Measurements from ENCODE around the gene NFATC2.

Gene NFATC2

DNA sequence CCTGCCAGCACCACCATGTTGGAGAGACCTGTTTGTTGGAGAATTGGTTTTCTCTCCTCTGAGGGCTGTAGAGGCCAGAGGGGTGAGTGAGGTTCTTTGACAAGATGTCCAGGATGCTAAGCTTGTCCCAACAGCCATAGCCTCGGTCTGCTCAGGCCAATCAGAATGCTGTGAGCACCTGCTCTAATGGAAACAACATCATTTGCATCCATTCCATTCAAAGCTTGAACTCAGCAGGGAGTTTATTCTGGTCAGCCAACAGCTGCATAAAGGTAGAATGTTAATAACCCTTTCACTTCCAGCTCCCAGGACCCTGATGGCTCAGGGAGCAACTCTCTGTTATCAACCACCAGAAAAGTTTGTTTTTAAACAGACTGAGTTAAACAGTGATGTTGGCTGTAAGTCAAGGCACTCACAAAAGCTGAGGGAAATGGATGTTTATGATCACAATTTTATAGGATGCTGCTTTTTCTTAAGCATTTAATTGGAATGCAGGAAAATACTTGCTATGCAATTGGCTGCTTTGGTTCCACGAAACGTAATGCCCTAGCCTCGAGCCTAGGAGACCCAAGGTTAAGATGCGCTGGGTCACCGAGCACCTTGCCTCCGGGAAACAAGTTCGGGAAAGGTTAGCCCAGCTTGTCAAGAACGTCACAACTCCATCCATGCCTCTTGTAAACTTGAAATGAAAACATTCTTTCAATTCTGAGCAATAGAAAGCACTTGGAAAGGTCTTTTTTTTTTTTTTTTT lies 155.2 kb downstream of the NFATC2 start:
- peaks cover 0 to 3% of the 10 kb centered on the region in 2 donors for H3K36me3 ChIP-seq (ENCODE audit: control insufficient read depth in 2 of 2, insufficient read depth in 2 of 2, low read length in 2 of 2)
- H3K27ac ChIP-seq (ENCODE audit: low read length): no peak overlapping the region
- no peak overlapping the region for H3K9ac ChIP-seq (ENCODE audit: low read length in 2 of 2)
- H3K9me3 ChIP-seq (ENCODE audit: control insufficient read depth in 2 of 2, low read length in 2 of 2): no peaks in the 10 kb centered on the region
- no peaks in the 10 kb centered on the region for H3K27me3 ChIP-seq (ENCODE audit: control insufficient read depth in 1 of 2, insufficient read depth in 2 of 2, low read length in 2 of 2)
- H3K4me3 ChIP-seq (ENCODE audit: low read length in 2 of 2): no peak overlapping the region
- H3K4me1 ChIP-seq (ENCODE audit: control insufficient read depth, insufficient read depth, low read length): peaks cover 4% of the 10 kb centered on the region

DNA sequence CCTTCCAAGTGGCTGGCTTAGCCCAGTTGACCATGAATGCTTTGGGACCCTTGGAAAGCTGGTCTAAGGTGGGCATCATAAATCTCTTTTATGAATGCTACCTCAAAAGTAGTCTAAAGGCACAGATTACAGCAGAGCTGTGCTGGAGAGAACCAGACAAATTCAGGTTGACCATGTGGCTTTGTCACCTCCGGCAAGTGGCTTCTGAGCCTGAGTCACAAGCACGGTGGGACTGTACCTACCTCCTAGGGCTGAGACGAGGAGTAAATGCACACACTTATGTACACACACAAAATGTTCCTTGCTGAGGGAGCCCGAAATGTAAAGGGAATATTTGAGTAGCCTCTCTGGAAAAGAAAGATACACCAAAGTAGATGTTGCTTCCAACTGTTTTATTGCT lies 155.9 kb downstream of the NFATC2 start:
- Histone ChIP-seq H3K9ac (ENCODE audit: low read length in 2 of 2) (no peak overlapping the region), H3K4me1 (ENCODE audit: control insufficient read depth, insufficient read depth, low read length) (peaks cover 4% of the 10 kb centered on the region), H3K9me3 (ENCODE audit: control insufficient read depth in 2 of 2, low read length in 2 of 2) (no peaks in the 10 kb centered on the region), H3K36me3 (ENCODE audit: control insufficient read depth in 2 of 2, insufficient read depth in 2 of 2, low read length in 2 of 2) (peaks cover 0 to 3% of the 10 kb centered on the region in 2 donors), H3K27me3 (ENCODE audit: control insufficient read depth in 1 of 2, insufficient read depth in 2 of 2, low read length in 2 of 2) (no peaks in the 10 kb centered on the region), H3K27ac (ENCODE audit: low read length) (no peak overlapping the region), H3K4me3 (ENCODE audit: low read length in 2 of 2) (no peak overlapping the region)

GRCh38 chr20:51385646-51386530 lies 156.6 kb downstream of the NFATC2 start:
- Histone ChIP-seq H3K9ac (ENCODE audit: low read length in 2 of 2) (no peak overlapping the region), H3K9me3 (ENCODE audit: control insufficient read depth in 2 of 2, low read length in 2 of 2) (no peaks in the 10 kb centered on the region), H3K4me3 (ENCODE audit: low read length in 2 of 2) (no peak overlapping the region), H3K27me3 (ENCODE audit: control insufficient read depth in 1 of 2, insufficient read depth in 2 of 2, low read length in 2 of 2) (no peaks in the 10 kb centered on the region), H3K36me3 (ENCODE audit: control insufficient read depth in 2 of 2, insufficient read depth in 2 of 2, low read length in 2 of 2) (peaks cover 0 to 2% of the 10 kb centered on the region in 2 donors), H3K4me1 (ENCODE audit: control insufficient read depth, insufficient read depth, low read length) (peaks cover 4% of the 10 kb centered on the region), H3K27ac (ENCODE audit: low read length) (no peak overlapping the region)

GRCh38 chr20:51384875-51385274 lies 157.6 kb downstream of the NFATC2 start:
- Histone ChIP-seq H3K27me3 (ENCODE audit: control insufficient read depth in 1 of 2, insufficient read depth in 2 of 2, low read length in 2 of 2) (no peaks in the 10 kb centered on the region), H3K9me3 (ENCODE audit: control insufficient read depth in 2 of 2, low read length in 2 of 2) (no peaks in the 10 kb centered on the region), H3K4me3 (ENCODE audit: low read length in 2 of 2) (no peak overlapping the region), H3K36me3 (ENCODE audit: control insufficient read depth in 2 of 2, insufficient read depth in 2 of 2, low read length in 2 of 2) (no peaks in the 10 kb centered on the region), H3K4me1 (ENCODE audit: control insufficient read depth, insufficient read depth, low read length) (peaks cover 4% of the 10 kb centered on the region), H3K27ac (ENCODE audit: low read length) (no peak overlapping the region), H3K9ac (ENCODE audit: low read length in 2 of 2) (no peak overlapping the region)

DNA sequence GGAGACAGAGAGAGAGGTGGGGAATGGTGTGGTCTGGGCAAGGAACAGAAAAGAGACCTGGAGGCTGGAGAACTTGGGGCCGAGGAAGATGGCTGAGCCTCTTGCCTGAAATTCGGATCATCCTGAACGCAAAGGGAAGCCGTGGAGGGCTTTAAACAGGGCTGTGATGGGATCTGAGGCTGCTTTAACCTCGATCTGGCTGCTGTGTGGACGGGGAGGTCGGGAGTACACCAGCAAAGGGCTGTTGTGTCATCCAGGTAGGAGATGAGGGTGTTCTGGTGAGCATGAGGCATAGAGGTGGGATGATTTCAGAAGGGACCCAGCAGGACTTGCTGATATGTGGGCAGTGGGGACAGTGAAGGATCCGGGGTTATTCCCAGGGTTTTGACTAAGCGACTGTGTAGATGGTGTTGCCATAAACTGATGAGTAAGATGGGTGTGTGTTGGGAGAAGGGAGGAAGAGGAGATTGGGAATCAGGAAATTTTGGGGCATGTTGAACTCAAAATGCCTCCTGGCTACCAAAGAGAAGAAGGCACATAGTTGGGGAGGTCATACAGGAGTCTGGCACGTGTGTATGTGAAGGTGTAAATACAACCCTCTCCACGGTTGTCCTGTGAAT lies 158.5 kb downstream of the NFATC2 start:
- no peak overlapping the region for H3K9ac ChIP-seq (ENCODE audit: low read length in 2 of 2)
- no peak overlapping the region for H3K4me3 ChIP-seq (ENCODE audit: low read length in 2 of 2)
- H3K27me3 ChIP-seq (ENCODE audit: control insufficient read depth in 1 of 2, insufficient read depth in 2 of 2, low read length in 2 of 2): no peaks in the 10 kb centered on the region
- H3K36me3 ChIP-seq (ENCODE audit: control insufficient read depth in 2 of 2, insufficient read depth in 2 of 2, low read length in 2 of 2): no peaks in the 10 kb centered on the region
- H3K4me1 ChIP-seq (ENCODE audit: control insufficient read depth, insufficient read depth, low read length): peaks cover 4% of the 10 kb centered on the region
- no peak overlapping the region for H3K27ac ChIP-seq (ENCODE audit: low read length)
- no peaks in the 10 kb centered on the region for H3K9me3 ChIP-seq (ENCODE audit: control insufficient read depth in 2 of 2, low read length in 2 of 2)

DNA sequence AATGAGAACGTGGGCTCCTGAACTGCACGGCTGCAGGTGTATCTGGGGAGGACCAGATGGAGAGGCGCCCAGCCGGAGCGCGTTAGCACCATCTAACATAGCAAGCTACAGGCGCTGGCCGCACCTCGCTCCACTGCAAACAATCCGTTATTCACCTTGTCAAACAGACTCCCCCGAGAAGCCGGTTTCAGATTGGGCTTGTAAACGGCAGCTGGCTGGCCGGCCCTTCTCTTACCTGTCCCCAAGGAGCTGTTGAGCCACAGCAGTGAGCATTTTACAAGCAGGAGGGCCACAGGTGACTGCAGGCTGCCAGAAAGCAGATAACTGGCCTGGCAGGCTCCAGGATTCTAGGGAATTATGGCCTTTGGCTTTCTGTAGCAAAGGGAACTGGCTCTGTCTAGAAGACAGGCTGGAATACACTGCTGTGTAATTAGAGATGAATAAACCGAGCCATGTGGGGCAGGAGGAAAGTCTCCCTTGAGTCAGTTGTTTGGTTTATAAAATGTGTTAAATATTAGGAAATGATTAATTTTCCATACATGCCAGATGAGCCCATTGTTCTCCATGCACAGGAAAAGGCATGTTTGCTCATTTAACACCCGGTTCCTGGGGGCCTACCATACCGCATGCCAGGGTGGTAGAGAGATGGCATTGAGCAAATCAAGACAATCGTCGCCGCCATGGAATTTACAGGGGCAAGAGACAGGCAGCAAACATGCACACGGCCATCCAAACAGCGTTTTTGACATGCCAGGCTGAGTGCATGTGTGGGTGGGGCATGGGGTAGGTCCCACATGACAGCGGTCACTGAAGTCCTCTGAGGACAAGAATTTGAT lies 159.3 kb downstream of the NFATC2 start:
- Histone ChIP-seq H3K4me1 (ENCODE audit: control insufficient read depth, insufficient read depth, low read length) (peaks cover 4% of the 10 kb centered on the region), H3K9me3 (ENCODE audit: control insufficient read depth in 2 of 2, low read length in 2 of 2) (no peaks in the 10 kb centered on the region), H3K36me3 (ENCODE audit: control insufficient read depth in 2 of 2, insufficient read depth in 2 of 2, low read length in 2 of 2) (no peaks in the 10 kb centered on the region), H3K4me3 (ENCODE audit: low read length in 2 of 2) (peak overlapping the region in 1 of 2 donors; percentile 22), H3K27me3 (ENCODE audit: control insufficient read depth in 1 of 2, insufficient read depth in 2 of 2, low read length in 2 of 2) (no peaks in the 10 kb centered on the region), H3K27ac (ENCODE audit: low read length) (no peak overlapping the region), H3K9ac (ENCODE audit: low read length in 2 of 2) (no peak overlapping the region)

DNA sequence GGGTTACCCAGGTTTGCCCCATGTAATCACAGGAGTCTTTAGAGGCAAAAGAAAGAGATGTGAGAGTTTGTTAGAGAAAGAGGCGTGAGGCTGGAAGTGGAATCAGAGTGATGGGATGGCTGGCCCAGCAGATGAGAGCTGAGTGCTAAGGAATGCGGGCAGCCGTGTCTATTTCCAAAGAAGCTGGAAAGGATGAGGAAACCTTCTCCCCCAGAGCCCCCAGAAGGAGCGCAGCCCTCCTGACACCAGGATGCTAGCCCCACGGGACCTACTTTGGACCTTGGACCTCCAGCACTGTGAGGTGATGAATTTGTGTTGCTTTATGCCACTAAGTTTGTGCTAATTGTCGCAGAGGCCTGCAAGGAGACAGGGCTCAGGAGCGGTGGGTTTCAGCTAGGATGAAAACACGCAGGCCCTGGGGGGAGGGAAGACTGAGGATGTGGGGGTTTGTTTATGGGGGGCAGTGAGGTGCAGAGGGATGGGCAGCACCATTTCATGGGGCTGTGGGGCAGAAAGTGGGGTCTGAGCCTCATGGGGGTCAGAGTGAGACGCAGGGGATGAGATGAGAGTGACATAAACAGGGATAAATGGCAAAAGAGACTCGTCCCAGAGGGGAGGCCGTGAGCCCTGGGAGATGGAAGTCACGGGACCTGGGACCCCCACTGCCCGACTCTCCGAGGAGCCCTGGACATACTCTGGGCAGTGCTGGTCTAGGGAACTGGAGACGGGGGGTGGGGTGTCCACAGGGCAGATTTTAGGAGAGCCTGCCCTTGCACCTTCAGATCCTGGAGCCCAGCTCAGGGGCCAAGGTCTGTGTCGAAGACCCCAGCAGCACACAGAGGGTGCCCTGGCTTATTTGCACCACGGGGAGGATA lies 160.2 kb downstream of the NFATC2 start:
- H3K36me3 ChIP-seq (ENCODE audit: control insufficient read depth in 2 of 2, insufficient read depth in 2 of 2, low read length in 2 of 2): no peaks in the 10 kb centered on the region
- H3K9ac ChIP-seq (ENCODE audit: low read length in 2 of 2): no peak overlapping the region
- H3K4me3 ChIP-seq (ENCODE audit: low read length in 2 of 2): no peak overlapping the region
- no peaks in the 10 kb centered on the region for H3K27me3 ChIP-seq (ENCODE audit: control insufficient read depth in 1 of 2, insufficient read depth in 2 of 2, low read length in 2 of 2)
- H3K27ac ChIP-seq (ENCODE audit: low read length): no peak overlapping the region
- no peaks in the 10 kb centered on the region for H3K9me3 ChIP-seq (ENCODE audit: control insufficient read depth in 2 of 2, low read length in 2 of 2)
- H3K4me1 ChIP-seq (ENCODE audit: control insufficient read depth, insufficient read depth, low read length): peaks cover 4% of the 10 kb centered on the region

DNA sequence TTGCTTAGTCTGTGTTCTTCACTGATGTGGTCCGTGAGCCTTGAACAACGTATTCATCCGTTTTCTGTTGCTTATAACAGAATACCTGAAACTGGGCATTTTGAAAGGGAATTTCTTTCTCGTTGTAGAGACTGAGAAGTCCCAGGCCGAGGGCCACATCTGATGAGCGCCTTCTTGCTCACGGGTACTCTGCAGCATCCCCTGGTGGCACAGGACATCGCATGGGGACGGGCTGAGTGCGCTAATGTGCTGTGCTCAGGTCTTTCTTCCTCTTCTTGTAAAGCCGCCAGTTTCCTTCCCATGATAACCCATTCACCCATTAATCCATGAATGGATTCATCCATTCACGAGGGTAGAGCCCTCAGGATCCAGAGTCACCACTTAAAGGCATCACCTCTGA lies 161.0 kb downstream of the NFATC2 start:
- Histone ChIP-seq H3K9me3 (ENCODE audit: control insufficient read depth in 2 of 2, low read length in 2 of 2) (no peaks in the 10 kb centered on the region), H3K4me1 (ENCODE audit: control insufficient read depth, insufficient read depth, low read length) (peaks cover 4% of the 10 kb centered on the region), H3K9ac (ENCODE audit: low read length in 2 of 2) (no peak overlapping the region), H3K27ac (ENCODE audit: low read length) (no peak overlapping the region), H3K36me3 (ENCODE audit: control insufficient read depth in 2 of 2, insufficient read depth in 2 of 2, low read length in 2 of 2) (no peaks in the 10 kb centered on the region), H3K4me3 (ENCODE audit: low read length in 2 of 2) (no peak overlapping the region), H3K27me3 (ENCODE audit: control insufficient read depth in 1 of 2, insufficient read depth in 2 of 2, low read length in 2 of 2) (no peaks in the 10 kb centered on the region)

- Histone ChIP-seq H3K4me3 (ENCODE audit: low read length in 2 of 2) (no peak overlapping the region), H3K9me3 (ENCODE audit: control insufficient read depth in 2 of 2, low read length in 2 of 2) (no peaks in the 10 kb centered on the region), H3K36me3 (ENCODE audit: control insufficient read depth in 2 of 2, insufficient read depth in 2 of 2, low read length in 2 of 2) (no peaks in the 10 kb centered on the region), H3K27me3 (ENCODE audit: control insufficient read depth in 1 of 2, insufficient read depth in 2 of 2, low read length in 2 of 2) (no peaks in the 10 kb centered on the region), H3K27ac (ENCODE audit: low read length) (no peak overlapping the region), H3K9ac (ENCODE audit: low read length in 2 of 2) (no peak overlapping the region), H3K4me1 (ENCODE audit: control insufficient read depth, insufficient read depth, low read length) (peaks cover 4% of the 10 kb centered on the region)
Observed at GRCh38 chr20:51380401-51381385, 161.8 kb downstream of the NFATC2 start.

All from stomach smooth muscle (tissue), 2 donors.